ENCODE results near the gene PLEK.
A peak's percentile ranks its signal among the peaks of the same experiment; 100 is the strongest.

PLEK gene

DNA sequence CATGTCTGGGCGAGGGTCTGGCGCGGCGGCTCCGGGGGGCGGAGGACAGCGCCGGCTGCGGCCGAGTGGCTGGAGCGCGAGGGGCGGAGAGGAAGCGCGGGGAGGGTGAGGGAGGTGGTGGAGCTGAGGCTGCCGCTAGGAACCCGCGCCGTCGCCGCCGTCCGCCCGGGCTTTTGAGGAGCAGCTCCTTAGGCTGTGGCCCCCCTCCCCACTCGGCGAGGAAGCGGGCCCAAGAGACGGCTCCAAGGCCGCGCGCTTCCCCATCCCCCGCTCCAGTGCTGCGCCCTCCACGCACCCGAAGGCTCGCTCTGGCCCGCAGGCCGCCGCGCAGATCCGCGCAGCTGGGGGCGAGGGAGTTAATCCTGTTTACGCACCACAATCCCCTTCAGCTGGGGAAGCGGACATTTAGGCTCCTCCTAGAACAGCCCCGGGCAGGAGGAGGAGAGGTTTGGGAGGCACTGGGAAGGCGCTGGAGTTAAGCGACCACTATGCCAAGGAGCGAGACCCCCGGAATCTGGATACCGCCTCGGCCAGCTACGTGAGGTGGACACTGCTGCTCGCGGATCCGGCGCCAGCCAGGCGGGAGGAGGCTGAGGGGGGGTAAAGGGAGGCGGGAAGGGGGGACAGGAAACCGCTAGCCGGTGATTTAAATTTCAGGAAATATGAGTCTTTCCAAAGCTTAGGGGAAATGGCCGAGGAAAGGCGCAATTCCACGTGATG, 45.5 kb upstream of the PLEK start, which contains the start of gene CNRIP1 (continued):
- TF ChIP-seq ZNF211 (tag by site-specific recombination; IDR thresholded peaks at IDR 0.05; ENCODE audit: low read depth) = no peak
- no peak for TF ChIP-seq ZSCAN4 (tag by site-specific recombination; IDR thresholded peaks at IDR 0.05)
- TF ChIP-seq, protein P1, sequence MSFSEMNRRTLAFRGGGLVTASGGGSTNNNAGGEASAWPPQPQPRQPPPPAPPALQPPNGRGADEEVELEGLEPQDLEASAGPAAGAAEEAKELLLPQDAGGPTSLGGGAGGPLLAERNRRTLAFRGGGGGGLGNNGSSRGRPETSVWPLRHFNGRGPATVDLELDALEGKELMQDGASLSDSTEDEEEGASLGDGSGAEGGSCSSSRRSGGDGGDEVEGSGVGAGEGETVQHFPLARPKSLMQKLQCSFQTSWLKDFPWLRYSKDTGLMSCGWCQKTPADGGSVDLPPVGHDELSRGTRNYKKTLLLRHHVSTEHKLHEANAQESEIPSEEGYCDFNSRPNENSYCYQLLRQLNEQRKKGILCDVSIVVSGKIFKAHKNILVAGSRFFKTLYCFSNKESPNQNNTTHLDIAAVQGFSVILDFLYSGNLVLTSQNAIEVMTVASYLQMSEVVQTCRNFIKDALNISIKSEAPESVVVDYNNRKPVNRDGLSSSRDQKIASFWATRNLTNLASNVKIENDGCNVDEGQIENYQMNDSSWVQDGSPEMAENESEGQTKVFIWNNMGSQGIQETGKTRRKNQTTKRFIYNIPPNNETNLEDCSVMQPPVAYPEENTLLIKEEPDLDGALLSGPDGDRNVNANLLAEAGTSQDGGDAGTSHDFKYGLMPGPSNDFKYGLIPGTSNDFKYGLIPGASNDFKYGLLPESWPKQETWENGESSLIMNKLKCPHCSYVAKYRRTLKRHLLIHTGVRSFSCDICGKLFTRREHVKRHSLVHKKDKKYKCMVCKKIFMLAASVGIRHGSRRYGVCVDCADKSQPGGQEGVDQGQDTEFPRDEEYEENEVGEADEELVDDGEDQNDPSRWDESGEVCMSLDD (tag by site-specific recombination; IDR thresholded peaks at IDR 0.05) = peak; percentile 47; the same call in 1 of the 2 replicates
- no peak for TF ChIP-seq ZNF302 (tag by site-specific recombination; IDR thresholded peaks at IDR 0.05; ENCODE audit: low read depth)
- no peak for TF ChIP-seq ZNF544 (tag by site-specific recombination; IDR thresholded peaks at IDR 0.05)
- no peak for TF ChIP-seq ZNF157 (tag by site-specific recombination; IDR thresholded peaks at IDR 0.05)
- TF ChIP-seq ZSCAN30 (tag by site-specific recombination; IDR thresholded peaks at IDR 0.05) = no peak
- TF ChIP-seq ZFHX2 (tag by site-specific recombination; conservative IDR thresholded peaks at IDR 0.05) = no peak
- TF ChIP-seq ZNF239 (tag by site-specific recombination; IDR thresholded peaks at IDR 0.05) = no peak
- no peak for TF ChIP-seq YY2 (tag by site-specific recombination; IDR thresholded peaks at IDR 0.05)
- TF ChIP-seq ZNF280D (tag by site-specific recombination; IDR thresholded peaks at IDR 0.05) = no peak
- peak; percentile 60; the same call in 1 of the 2 replicates for TF ChIP-seq ZNF600 (tag by site-specific recombination; IDR thresholded peaks at IDR 0.05)
- TF ChIP-seq PRDM10 (tag by site-specific recombination; IDR thresholded peaks at IDR 0.05) = no peak
- TF ChIP-seq, protein P2, sequence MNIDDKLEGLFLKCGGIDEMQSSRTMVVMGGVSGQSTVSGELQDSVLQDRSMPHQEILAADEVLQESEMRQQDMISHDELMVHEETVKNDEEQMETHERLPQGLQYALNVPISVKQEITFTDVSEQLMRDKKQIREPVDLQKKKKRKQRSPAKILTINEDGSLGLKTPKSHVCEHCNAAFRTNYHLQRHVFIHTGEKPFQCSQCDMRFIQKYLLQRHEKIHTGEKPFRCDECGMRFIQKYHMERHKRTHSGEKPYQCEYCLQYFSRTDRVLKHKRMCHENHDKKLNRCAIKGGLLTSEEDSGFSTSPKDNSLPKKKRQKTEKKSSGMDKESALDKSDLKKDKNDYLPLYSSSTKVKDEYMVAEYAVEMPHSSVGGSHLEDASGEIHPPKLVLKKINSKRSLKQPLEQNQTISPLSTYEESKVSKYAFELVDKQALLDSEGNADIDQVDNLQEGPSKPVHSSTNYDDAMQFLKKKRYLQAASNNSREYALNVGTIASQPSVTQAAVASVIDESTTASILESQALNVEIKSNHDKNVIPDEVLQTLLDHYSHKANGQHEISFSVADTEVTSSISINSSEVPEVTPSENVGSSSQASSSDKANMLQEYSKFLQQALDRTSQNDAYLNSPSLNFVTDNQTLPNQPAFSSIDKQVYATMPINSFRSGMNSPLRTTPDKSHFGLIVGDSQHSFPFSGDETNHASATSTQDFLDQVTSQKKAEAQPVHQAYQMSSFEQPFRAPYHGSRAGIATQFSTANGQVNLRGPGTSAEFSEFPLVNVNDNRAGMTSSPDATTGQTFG (tag by site-specific recombination; IDR thresholded peaks at IDR 0.05; ENCODE audit: borderline replicate concordance) = no peak
- peak; percentile 6; the same call in 1 of the 2 replicates for TF ChIP-seq ZIC2 (tag by site-specific recombination; IDR thresholded peaks at IDR 0.05)
- TF ChIP-seq, protein P3, sequence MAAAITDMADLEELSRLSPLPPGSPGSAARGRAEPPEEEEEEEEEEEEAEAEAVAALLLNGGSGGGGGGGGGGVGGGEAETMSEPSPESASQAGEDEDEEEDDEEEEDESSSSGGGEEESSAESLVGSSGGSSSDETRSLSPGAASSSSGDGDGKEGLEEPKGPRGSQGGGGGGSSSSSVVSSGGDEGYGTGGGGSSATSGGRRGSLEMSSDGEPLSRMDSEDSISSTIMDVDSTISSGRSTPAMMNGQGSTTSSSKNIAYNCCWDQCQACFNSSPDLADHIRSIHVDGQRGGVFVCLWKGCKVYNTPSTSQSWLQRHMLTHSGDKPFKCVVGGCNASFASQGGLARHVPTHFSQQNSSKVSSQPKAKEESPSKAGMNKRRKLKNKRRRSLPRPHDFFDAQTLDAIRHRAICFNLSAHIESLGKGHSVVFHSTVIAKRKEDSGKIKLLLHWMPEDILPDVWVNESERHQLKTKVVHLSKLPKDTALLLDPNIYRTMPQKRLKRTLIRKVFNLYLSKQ (tag by site-specific recombination; IDR thresholded peaks at IDR 0.05; ENCODE audit: borderline replicate concordance) = no peak
- TF ChIP-seq, protein P4, sequence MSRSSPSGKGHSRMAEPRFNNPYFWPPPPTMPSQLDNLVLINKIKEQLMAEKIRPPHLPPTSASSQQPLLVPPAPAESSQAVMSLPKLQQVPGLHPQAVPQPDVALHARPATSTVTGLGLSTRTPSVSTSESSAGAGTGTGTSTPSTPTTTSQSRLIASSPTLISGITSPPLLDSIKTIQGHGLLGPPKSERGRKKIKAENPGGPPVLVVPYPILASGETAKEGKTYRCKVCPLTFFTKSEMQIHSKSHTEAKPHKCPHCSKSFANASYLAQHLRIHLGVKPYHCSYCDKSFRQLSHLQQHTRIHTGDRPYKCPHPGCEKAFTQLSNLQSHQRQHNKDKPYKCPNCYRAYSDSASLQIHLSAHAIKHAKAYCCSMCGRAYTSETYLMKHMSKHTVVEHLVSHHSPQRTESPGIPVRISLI (tag by site-specific recombination; IDR thresholded peaks at IDR 0.05) = no peak
- TF ChIP-seq ZNF639 (tag by site-specific recombination; IDR thresholded peaks at IDR 0.05) = no peak
- TF ChIP-seq ZNF548 (tag by site-specific recombination; IDR thresholded peaks at IDR 0.05) = no peak
- TF ChIP-seq ZNF394 (tag by site-specific recombination; IDR thresholded peaks at IDR 0.05; ENCODE audit: borderline replicate concordance) = peak; percentile 37; the same call in 1 of the 2 replicates

Measured in HEK293 (cell line).